Chondrocyte (in vitro differentiated cells): Measurements from ENCODE around the gene TRIML2. TPM values are rescaled to one million over a fixed set of nuclear protein-coding genes. Genes with fewer than 3 reads are reported as not detected.

Experiments
- DNase-seq: peaks from one replicate; pipeline ENCODE4 v3.0.0; 2021; ENCODE audit warnings: mixed read lengths, low spot score
- H3K27ac Mint-ChIP-seq: one replicate; pipeline ENCODE4 v1.8.0; 2021; ENCODE audit warnings: mild to moderate bottlenecking, moderate library complexity, mixed read lengths; ENCODE audit not compliant: unreplicated experiment
- H3K27me3 Mint-ChIP-seq: 2 replicates; pipeline ENCODE4 v1.8.0; 2021; ENCODE audit warnings: low read depth, mixed read lengths
- H3K36me3 Mint-ChIP-seq: 2 replicates; pipeline ENCODE4 v1.8.0; 2021; ENCODE audit warnings: low read depth, mixed read lengths
- H3K4me1 Mint-ChIP-seq: 2 replicates; pipeline ENCODE4 v1.8.0; 2021; ENCODE audit warnings: low read depth, mild to moderate bottlenecking, mixed read lengths
- H3K4me3 Mint-ChIP-seq: one replicate; pipeline ENCODE4 v1.8.0; 2021; ENCODE audit warnings: mild to moderate bottlenecking, moderate library complexity, mixed read lengths; ENCODE audit not compliant: unreplicated experiment
- H3K9me3 Mint-ChIP-seq: 2 replicates; pipeline ENCODE4 v1.8.0; 2021; ENCODE audit warnings: low read depth, mixed read lengths
- CTCF ChIP-seq: fragments of 200-600 bp; sonication (generic); IDR thresholded peaks from 2 replicates; pipeline ENCODE4 v1.5.0; 2021; ENCODE audit warnings: antibody characterized with exemption, mild to moderate bottlenecking, moderate library complexity
- total RNA-seq: library from RNA; stranded (reverse); gene quantifications from 3 replicates; pipeline ENCODE4 v1.2.1, GENCODE V29; 2021

Gene TRIML2
- total RNA-seq, 1 donor from 2014 or later, result 1.1 TPM

GRCh38 chr4:188146618-188147017 lies 37.2 kb upstream of the TRIML2 start:
- Mint-ChIP-seq H3K36me3 (no peaks in the 10 kb centered on the region), H3K4me1 (peaks cover 8% of the 10 kb centered on the region), H3K4me3 (no peak overlapping the region), H3K27ac (no peak overlapping the region), H3K9me3 (no peaks in the 10 kb centered on the region), H3K27me3 (no peaks in the 10 kb centered on the region)
- no peak for TF ChIP-seq CTCF
- DNase-seq, result peak; percentile 22

- no peaks in the 10 kb centered on the region for H3K27me3 Mint-ChIP-seq
- no peak for TF ChIP-seq CTCF
- DNase-seq, result peak; percentile 13
- H3K27ac Mint-ChIP-seq, result no peak overlapping the region
- no peaks in the 10 kb centered on the region for H3K36me3 Mint-ChIP-seq
- H3K9me3 Mint-ChIP-seq, result no peaks in the 10 kb centered on the region
- H3K4me1 Mint-ChIP-seq, result peaks cover 10% of the 10 kb centered on the region
- no peak overlapping the region for H3K4me3 Mint-ChIP-seq
Measured at GRCh38 chr4:188145601-188146000, 36.2 kb upstream of the TRIML2 start.

GRCh38 chr4:188143731-188144130 lies 34.3 kb upstream of the TRIML2 start:
- DNase-seq, result peak; percentile 51
- Mint-ChIP-seq H3K9me3 (no peaks in the 10 kb centered on the region), H3K4me1 (peaks cover 14% of the 10 kb centered on the region), H3K27ac (no peak overlapping the region), H3K36me3 (no peaks in the 10 kb centered on the region), H3K4me3 (no peak overlapping the region), H3K27me3 (no peaks in the 10 kb centered on the region)
- no peak for TF ChIP-seq CTCF

- Mint-ChIP-seq H3K27ac (no peak overlapping the region), H3K4me1 (peaks cover 7% of the 10 kb centered on the region), H3K9me3 (no peaks in the 10 kb centered on the region), H3K36me3 (no peaks in the 10 kb centered on the region), H3K27me3 (no peaks in the 10 kb centered on the region), H3K4me3 (no peak overlapping the region)
- peak; percentile 62 for DNase-seq
- no peak for TF ChIP-seq CTCF
Measured at GRCh38 chr4:188139671-188140070, 30.3 kb upstream of the TRIML2 start.

- no peak for DNase-seq
- no peak for TF ChIP-seq CTCF
- H3K4me1 Mint-ChIP-seq, result peaks cover 7% of the 10 kb centered on the region
- no peak within 1 kb of the TSS for H3K27ac Mint-ChIP-seq
- H3K9me3 Mint-ChIP-seq, result no peaks in the 10 kb centered on the region
- H3K36me3 Mint-ChIP-seq, result no peaks in the 10 kb centered on the region
- H3K4me3 Mint-ChIP-seq, result no peak within 1 kb of the TSS
- H3K27me3 Mint-ChIP-seq, result no peaks in the 10 kb centered on the region
Measured at GRCh38 chr4:188139141-188139540, 29.7 kb upstream of the TRIML2 start, which contains the start of gene TRIML1. Gene TRIML1 (plus strand): TSS chr4:188139441. CDS start chr4:188139559, 118 bp downstream.
